H9 (cell line): ENCODE results near the gene DDX51. TPM values are rescaled to one million over a fixed set of nuclear protein-coding genes. Genes with fewer than 3 reads are reported as not detected.

Source experiments
- DNase-seq: peaks from one replicate; pipeline ENCODE4 v3.0.0-alpha.2; 2017
- H2AFZ ChIP-seq: one replicate; pipeline ENCODE4 v1.6.1; 2013; ENCODE audit warnings: mild to moderate bottlenecking, low read length, control low read depth, moderate library complexity
- H2AK5ac ChIP-seq: 2 replicates; pipeline ENCODE4 v1.6.1; 2013; ENCODE audit warnings: low read length, control low read depth, mixed read lengths; ENCODE audit not compliant: insufficient read length
- H2BK120ac ChIP-seq: one replicate; pipeline ENCODE4 v1.6.1; 2013; ENCODE audit warnings: low read depth, mild to moderate bottlenecking, low read length, control low read depth, inconsistent platforms; ENCODE audit not compliant: poor library complexity, severe bottlenecking
- H2BK12ac ChIP-seq: 2 replicates; pipeline ENCODE4 v1.6.1; 2013; ENCODE audit warnings: low read length, control low read depth, mixed read lengths, low read depth; ENCODE audit not compliant: insufficient read length
- H2BK15ac ChIP-seq: 2 replicates; pipeline ENCODE4 v1.6.1; 2013; ENCODE audit warnings: low read depth, low read length, control low read depth
- H2BK20ac ChIP-seq: one replicate; pipeline ENCODE4 v1.6.1; 2013; ENCODE audit warnings: low read depth, mild to moderate bottlenecking, low read length, control low read depth, inconsistent platforms; ENCODE audit not compliant: poor library complexity, severe bottlenecking
- H2BK5ac ChIP-seq: 2 replicates; pipeline ENCODE4 v1.6.1; 2013; ENCODE audit warnings: low read length, control low read depth, mixed read lengths; ENCODE audit not compliant: insufficient read length
- H3K14ac ChIP-seq: 2 replicates; pipeline ENCODE4 v1.6.1; 2013; ENCODE audit warnings: low read length, control low read depth; ENCODE audit not compliant: insufficient read depth
- H3K18ac ChIP-seq: 2 replicates; pipeline ENCODE4 v1.6.1; 2013; ENCODE audit warnings: low read depth, mild to moderate bottlenecking, mixed read lengths, low read length, control low read depth; ENCODE audit not compliant: insufficient read length
- H3K23ac ChIP-seq: 2 replicates; pipeline ENCODE4 v1.6.1; 2013; ENCODE audit warnings: low read length, control low read depth, mixed read lengths, low read depth; ENCODE audit not compliant: insufficient read length
- H3K23me2 ChIP-seq: 2 replicates; pipeline ENCODE4 v1.6.1; 2013; ENCODE audit warnings: low read depth, mild to moderate bottlenecking, mixed read lengths, low read length, control low read depth; ENCODE audit not compliant: insufficient read length, poor library complexity, severe bottlenecking
- H3K27ac ChIP-seq: 2 replicates; pipeline ENCODE4 v1.5.1; 2013; ENCODE audit warnings: low read length, control low read depth, mixed read lengths, low read depth; ENCODE audit not compliant: insufficient read length
- H3K27me3 ChIP-seq: 2 replicates; pipeline ENCODE4 v1.6.1; 2013; ENCODE audit warnings: low read length, control low read depth, inconsistent platforms; ENCODE audit not compliant: insufficient read depth
- H3K4ac ChIP-seq: 2 replicates; pipeline ENCODE4 v1.6.1; 2013; ENCODE audit warnings: low read depth, mild to moderate bottlenecking, control low read depth, inconsistent platforms, low read length, moderate library complexity
- H3K4me1 ChIP-seq: 2 replicates; pipeline ENCODE4 v1.6.1; 2013; ENCODE audit warnings: low read length, control low read depth, inconsistent platforms; ENCODE audit not compliant: insufficient read depth
- H3K4me2 ChIP-seq: 2 replicates; pipeline ENCODE4 v1.6.1; 2013; ENCODE audit warnings: low read length, control low read depth, mixed read lengths; ENCODE audit not compliant: insufficient read length, insufficient read depth
- H3K56ac ChIP-seq: 2 replicates; pipeline ENCODE4 v1.6.1; 2013; ENCODE audit warnings: low read depth, mild to moderate bottlenecking, mixed read lengths, low read length, control low read depth; ENCODE audit not compliant: insufficient read length
- H3K79me1 ChIP-seq: 2 replicates; pipeline ENCODE4 v1.6.1; 2013; ENCODE audit warnings: low read depth, mild to moderate bottlenecking, moderate library complexity, low read length, control low read depth, inconsistent platforms; ENCODE audit not compliant: insufficient read depth, poor library complexity, severe bottlenecking
- H3K79me2 ChIP-seq: 2 replicates; pipeline ENCODE4 v1.6.1; 2013; ENCODE audit warnings: low read length, control low read depth, inconsistent platforms; ENCODE audit not compliant: insufficient read depth
- H3K9ac ChIP-seq: 2 replicates; pipeline ENCODE4 v1.6.1; 2013; ENCODE audit warnings: low read length, control low read depth, mixed read lengths; ENCODE audit not compliant: insufficient read length; ENCODE audit errors: extremely low read depth
- H3K9me3 ChIP-seq: one replicate; pipeline ENCODE4 v1.6.1; 2013; ENCODE audit warnings: low read depth, low read length, inconsistent platforms; ENCODE audit not compliant: control insufficient read depth
- H3T11ph ChIP-seq: one replicate; pipeline ENCODE4 v1.6.1; 2013; ENCODE audit warnings: mild to moderate bottlenecking, low read length, control low read depth, inconsistent platforms
- H4K20me1 ChIP-seq: one replicate; pipeline ENCODE4 v1.6.1; 2013; ENCODE audit not compliant: control insufficient read depth, insufficient read length, insufficient read depth
- H4K5ac ChIP-seq: 2 replicates; pipeline ENCODE4 v1.6.1; 2013; ENCODE audit warnings: low read depth, mild to moderate bottlenecking, mixed read lengths, low read length, control low read depth; ENCODE audit not compliant: insufficient read length
- H4K8ac ChIP-seq: replicated peaks from 2 replicates; pipeline ENCODE4 v1.6.1; 2013; ENCODE audit warnings: low read length, control low read depth, mixed read lengths, low read depth; ENCODE audit not compliant: insufficient read length
- H4K91ac ChIP-seq: 2 replicates; pipeline ENCODE4 v1.6.1; 2013; ENCODE audit warnings: low read depth, mild to moderate bottlenecking, moderate library complexity, mixed read lengths, low read length, control low read depth; ENCODE audit not compliant: insufficient read length
- H3K27ac Mint-ChIP-seq, 3 experiments: 2 replicates in 2 of 3; 3 replicates in 1 of 3; pipeline ENCODE4 v1.8.0; 2020 to 2021; ENCODE audit warnings: mixed read lengths in 3 of 3, mild to moderate bottlenecking in 1 of 3, moderate library complexity in 1 of 3
- H3K27me3 Mint-ChIP-seq: 2 replicates; pipeline ENCODE4 v1.8.0; 2021; ENCODE audit warnings: low read depth, mild to moderate bottlenecking, moderate library complexity, mixed read lengths
- H3K36me3 Mint-ChIP-seq, 3 experiments: 2 replicates in 2 of 3; 3 replicates in 1 of 3; pipeline ENCODE4 v1.8.0; 2020 to 2021; ENCODE audit warnings: low read depth in 3 of 3, mixed read lengths in 3 of 3; ENCODE audit not compliant: insufficient read depth in 1 of 3
- H3K4me1 Mint-ChIP-seq, 2 experiments: 2 replicates each; pipeline ENCODE4 v1.8.0; 2020; ENCODE audit warnings: mixed read lengths in 2 of 2
- H3K4me3 Mint-ChIP-seq, 2 experiments: 2 replicates in 1 of 2; 3 replicates in 1 of 2; pipeline ENCODE4 v1.8.0; 2020 to 2021; ENCODE audit warnings: mild to moderate bottlenecking in 2 of 2, mixed read lengths in 2 of 2, moderate library complexity in 1 of 2
- H3K9me3 Mint-ChIP-seq, 2 experiments: 2 replicates in 1 of 2; 3 replicates in 1 of 2; pipeline ENCODE4 v1.8.0; 2020; ENCODE audit warnings: mild to moderate bottlenecking in 2 of 2, mixed read lengths in 2 of 2, moderate library complexity in 1 of 2
- WGBS: extraction: QIAGEN DNeasy Blood & Tissue Kit; methylation state at CpG from one replicate; pipeline ENCODE4 v1.1.7; 2013; ENCODE audit warnings: missing lambda C conversion rate, low lambda C conversion rate, mixed read lengths; ENCODE audit not compliant: insufficient read length; ENCODE audit errors: extremely low coverage; 5-methylcytosine and 5-hydroxymethylcytosine counted together
- total RNA-seq: library from RNA; stranded (reverse); gene quantifications from 2 replicates; pipeline ENCODE4 v1.2.1, GENCODE V29; 2021
- TF ChIP-seq, protein P1 (sequence below): fragments of 200-600 bp; sonication (generic); conservative IDR thresholded peaks from 3 replicates; pipeline ENCODE4 v1.8.0; 2021; ENCODE audit warnings: antibody characterized with exemption, mild to moderate bottlenecking

The DDX51 gene
- total RNA-seq, 1 experiment from 2014 or later, result 37.9 TPM

DNA sequence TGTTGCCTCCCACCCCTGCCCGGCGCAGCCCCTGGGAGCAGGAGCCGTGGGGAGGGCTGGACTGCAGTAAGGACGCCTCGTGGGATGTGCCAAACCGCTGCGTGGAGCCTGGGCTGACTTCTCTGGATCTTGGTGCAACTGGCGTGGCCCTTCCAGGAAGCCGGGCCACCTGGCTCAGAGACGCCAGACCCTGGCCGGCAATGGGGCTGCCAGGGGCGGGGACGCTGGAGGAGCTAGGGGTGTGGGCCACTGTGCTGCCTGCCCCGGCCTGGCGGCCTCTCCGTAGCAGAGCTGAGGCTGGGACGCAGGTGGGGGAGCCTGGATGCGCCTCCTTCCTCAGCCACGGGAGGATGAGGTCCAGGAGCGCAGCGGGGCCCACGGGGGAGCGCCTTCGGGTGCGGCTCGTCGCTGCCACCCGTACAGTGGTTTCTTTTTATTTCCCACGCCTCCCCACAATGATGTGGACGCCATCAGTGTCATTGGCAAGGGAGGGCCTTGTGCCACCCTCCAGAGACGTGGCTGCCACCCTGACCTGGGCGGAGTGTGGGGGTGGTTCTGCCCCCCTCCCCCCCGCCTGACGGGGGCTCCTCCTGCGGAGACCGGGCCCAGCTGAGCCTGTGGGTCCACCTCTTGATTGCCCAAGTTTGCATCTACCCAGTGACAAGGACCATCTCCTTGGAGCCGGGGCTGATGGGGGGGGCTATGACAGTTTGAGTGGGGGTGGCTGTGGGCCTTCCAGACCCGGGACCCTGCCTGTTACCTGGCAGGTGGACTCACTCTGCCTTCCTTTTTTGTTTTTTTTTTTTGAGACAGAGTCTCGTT lies 11.3 kb downstream of the DDX51 start:
- TF ChIP-seq, protein P1, sequence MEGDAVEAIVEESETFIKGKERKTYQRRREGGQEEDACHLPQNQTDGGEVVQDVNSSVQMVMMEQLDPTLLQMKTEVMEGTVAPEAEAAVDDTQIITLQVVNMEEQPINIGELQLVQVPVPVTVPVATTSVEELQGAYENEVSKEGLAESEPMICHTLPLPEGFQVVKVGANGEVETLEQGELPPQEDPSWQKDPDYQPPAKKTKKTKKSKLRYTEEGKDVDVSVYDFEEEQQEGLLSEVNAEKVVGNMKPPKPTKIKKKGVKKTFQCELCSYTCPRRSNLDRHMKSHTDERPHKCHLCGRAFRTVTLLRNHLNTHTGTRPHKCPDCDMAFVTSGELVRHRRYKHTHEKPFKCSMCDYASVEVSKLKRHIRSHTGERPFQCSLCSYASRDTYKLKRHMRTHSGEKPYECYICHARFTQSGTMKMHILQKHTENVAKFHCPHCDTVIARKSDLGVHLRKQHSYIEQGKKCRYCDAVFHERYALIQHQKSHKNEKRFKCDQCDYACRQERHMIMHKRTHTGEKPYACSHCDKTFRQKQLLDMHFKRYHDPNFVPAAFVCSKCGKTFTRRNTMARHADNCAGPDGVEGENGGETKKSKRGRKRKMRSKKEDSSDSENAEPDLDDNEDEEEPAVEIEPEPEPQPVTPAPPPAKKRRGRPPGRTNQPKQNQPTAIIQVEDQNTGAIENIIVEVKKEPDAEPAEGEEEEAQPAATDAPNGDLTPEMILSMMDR, result no peak
- Histone ChIP-seq H3K9ac (no peak overlapping the region), H3K4me1 (no peaks in the 10 kb centered on the region), H3K56ac (no peak overlapping the region), H3K27me3 (no peaks in the 10 kb centered on the region), H3K23me2 (no peaks in the 10 kb centered on the region), H3K14ac (no peak overlapping the region), H3K79me1 (no peaks in the 10 kb centered on the region), H3K4ac (no peak overlapping the region), H2AK5ac (no peak overlapping the region), H2BK15ac (no peak overlapping the region), H3K9me3 (peaks cover 13% of the 10 kb centered on the region), H2BK120ac (no peak overlapping the region), H3K18ac (no peak overlapping the region), H4K5ac (no peak overlapping the region), H3K23ac (no peak overlapping the region), H3K79me2 (no peaks in the 10 kb centered on the region), H4K20me1 (no peaks in the 10 kb centered on the region), H2BK12ac (no peak overlapping the region), H2AFZ (no peak overlapping the region), H4K91ac (no peak overlapping the region), H2BK20ac (no peak overlapping the region), H2BK5ac (no peak overlapping the region), H3T11ph (no peak overlapping the region), H3K27ac (no peak overlapping the region), H3K4me2 (no peak overlapping the region), H4K8ac (no peak overlapping the region)
- Mint-ChIP-seq H3K27ac (no peak overlapping the region), H3K27me3 (peaks cover 49% of the 10 kb centered on the region), H3K4me3 (no peak overlapping the region), H3K4me1 (no peaks in the 10 kb centered on the region), H3K36me3 (peaks cover 21 to 34% (median 26%) of the 10 kb centered on the region in 3 experiments), H3K9me3 (peaks cover 36 to 42% of the 10 kb centered on the region in 2 experiments)
- WGBS, result no CpG with 5 or more reads among the region's 39 CpGs
- peak; percentile 37 for DNase-seq
